Spleen (tissue), 11 donors: ENCODE results near the gene FURIN. TPM values are rescaled to one million over a fixed set of nuclear protein-coding genes. Genes with fewer than 3 reads are reported as not detected.

ENCODE experiments used
- DNase-seq: peaks from one replicate; pipeline ENCODE4 v3.0.0-alpha.2; 2020
- H3K27ac ChIP-seq, 8 donors: fragments of 200-600 bp; sonication (generic) in 7 of 8; 1 replicate in 4 of 8; 2 replicates in 4 of 8; pipeline versions ENCODE4 v1.5.0 to v1.8.0; 2016 to 2021; ENCODE audit warnings: inconsistent platforms in 4 of 8, mild to moderate bottlenecking in 4 of 8, moderate library complexity in 1 of 8
- H3K27me3 ChIP-seq, 7 donors: fragments of 200-600 bp; sonication (generic) in 6 of 7; replicated peaks in 1 of 7; 1 replicate in 4 of 7; 2 replicates in 3 of 7; pipeline versions ENCODE4 v1.5.0 to v1.8.0; 2016 to 2021; ENCODE audit warnings: inconsistent platforms in 3 of 7, mild to moderate bottlenecking in 1 of 7
- H3K36me3 ChIP-seq, 6 donors: fragments of 200-600 bp; sonication (generic) in 5 of 6; 1 replicate in 4 of 6; 2 replicates in 2 of 6; pipeline versions ENCODE4 v1.5.0 to v1.8.0; 2016 to 2021; ENCODE audit warnings: inconsistent platforms in 2 of 6
- H3K4me1 ChIP-seq, 6 donors: fragments of 200-600 bp; sonication (generic) in 5 of 6; 1 replicate in 3 of 6; 2 replicates in 3 of 6; pipeline versions ENCODE4 v1.5.0 to v1.8.0; 2016 to 2021; ENCODE audit warnings: inconsistent platforms in 3 of 6
- H3K4me3 ChIP-seq, 8 donors: fragments of 200-600 bp; sonication (generic) in 7 of 8; 1 replicate in 4 of 8; 2 replicates in 4 of 8; pipeline versions ENCODE4 v1.5.0 to v1.8.0; 2016 to 2021; ENCODE audit warnings: inconsistent platforms in 4 of 8, mild to moderate bottlenecking in 4 of 8, moderate library complexity in 2 of 8
- H3K9me3 ChIP-seq, 8 donors: fragments of 200-600 bp; sonication (generic) in 7 of 8; 1 replicate in 4 of 8; 2 replicates in 4 of 8; pipeline versions ENCODE4 v1.5.0 to v1.8.0; 2016 to 2021; ENCODE audit warnings: inconsistent platforms in 4 of 8
- CTCF ChIP-seq, 11 experiments: fragments of 200-600 bp in 7 of 11; fragments of 450-650 bp in 4 of 11; sonication (generic) in 4 of 11; IDR thresholded peaks in 8 of 11; conservative IDR thresholded peaks in 3 of 11; 1 replicate in 7 of 11; 2 replicates in 4 of 11; pipeline versions ENCODE4 v1.4.0 to v1.8.0; 2016 to 2021; ENCODE audit warnings: antibody characterized with exemption in 11 of 11, inconsistent platforms in 4 of 11, mild to moderate bottlenecking in 1 of 11
- POLR2A ChIP-seq, 3 donors: fragments of 450-650 bp; IDR thresholded peaks; one replicate each; pipeline ENCODE4 v1.5.1; 2017; ENCODE audit warnings: antibody characterized with exemption in 3 of 3, mild to moderate bottlenecking in 1 of 3
- POLR2AphosphoS5 ChIP-seq, 3 donors: sonication (generic); formaldehyde crosslinking; IDR thresholded peaks; one replicate each; pipeline ENCODE4 v1.5.1; 2017; ENCODE audit warnings: antibody characterized with exemption in 3 of 3
- WGBS, 5 donors: extraction: QIAGEN DNeasy Blood & Tissue Kit in 3 of 5; methylation state at CpG; one replicate each; pipeline versions ENCODE4 v1.1.5 to v1.1.7; 2013 to 2018; 5-methylcytosine and 5-hydroxymethylcytosine counted together
- intact Hi-C: fragments of 100-400 bp; cut with DNase I; formaldehyde crosslinking; loops from one replicate; pipeline ENCODE4 v1.15.0; 2023; ENCODE audit warnings: low total_unique reads
- polyA plus RNA-seq, 3 donors: library from polyadenylated mRNA; stranded (reverse); fragments of 200-250 nt; gene quantifications; one replicate each; pipeline ENCODE4 v1.2.1, GENCODE V29; 2013
- total RNA-seq, 7 donors: library from RNA; depleted of rRNA in 3 of 7; stranded (reverse); fragments of >200 nt in 3 of 7; fragmentation: NEBNext Ultra II Directional in 4 of 7; extraction: Animal tissue kit (Norgen Biotek cat#: 25700) in 4 of 7; gene quantifications; one replicate each; pipeline versions ENCODE4 v1.1.0 to v1.2.1, GENCODE V29; 2016 to 2021
- donor health status: healthy with polysubstance abuse.
- donor health status: DM: no; HTN: no; CAD: no; lungs with moderate emphysema.
- donor health status: DM: no; HTN: no; CAD: no.
- donor health status: Bipolar disorder and iron deficiency.
- donor health status: healthy.
- donor health status: DM: no; HTN: no; CAD: no.
- donor health status: DM: yes; HTN: yes; CAD: no.

Gene FURIN
- total and polyA plus RNA-seq, 10 donors = 10.0 to 139 (median 79.0) TPM

- Histone ChIP-seq H3K9me3 (no peaks in the 10 kb centered on the region), H3K27ac (peak overlapping the region; percentile 88 to 99 (median 95)), H3K4me1 (peaks cover 15 to 48% (median 25%) of the 10 kb centered on the region in 6 donors), H3K27me3 (no peaks in the 10 kb centered on the region), H3K36me3 (peaks cover 0 to 46% (median 42%) of the 10 kb centered on the region in 6 donors), H3K4me3 (peak overlapping the region; percentile 57 to 92 (median 74))
- intact Hi-C loops = no loop called here
- WGBS, 5 donors = 65 to 80% (median 75%) methylated on average over 16 to 18 of the region's 18 CpGs
- DNase-seq = peak; percentile 69
- TF ChIP-seq POLR2A (IDR thresholded peaks at IDR 0.05) (no peak), CTCF (IDR thresholded peaks at IDR 0.05 in 8 of 11, conservative IDR thresholded peaks at IDR 0.05 in 3 of 11) (no peak), POLR2AphosphoS5 (IDR thresholded peaks at IDR 0.05) (no peak)
Measured at GRCh38 chr15:90903733-90904536, 35.5 kb downstream of the FURIN start.

DNA sequence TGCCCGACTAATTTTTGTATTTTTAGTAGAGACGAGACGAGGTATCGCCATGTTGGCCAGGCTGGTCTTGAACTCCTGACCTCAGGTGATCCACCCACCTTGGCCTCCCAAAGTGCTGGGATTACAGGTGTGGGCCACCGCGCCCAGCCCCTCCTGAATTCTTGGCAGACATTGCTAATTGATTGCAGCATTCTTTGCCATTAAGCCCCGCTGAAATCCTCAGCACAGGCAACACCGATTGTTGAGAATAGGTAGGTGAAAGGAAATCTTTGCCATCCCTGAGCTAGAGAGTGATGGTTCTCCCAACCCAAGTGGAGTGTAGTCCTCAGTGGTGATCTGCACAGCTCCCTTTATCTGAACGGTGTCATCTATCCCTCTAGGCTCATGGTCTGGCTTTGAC is 36.4 kb downstream of the FURIN start:
- WGBS, 5 donors = 95 to 100% (median 97%) methylated on average over 3 to 9 of the region's 9 CpGs
- H3K9me3 ChIP-seq = no peaks in the 10 kb centered on the region
- H3K4me3 ChIP-seq = no peak overlapping the region
- TF ChIP-seq CTCF (IDR thresholded peaks at IDR 0.05 in 8 of 11, conservative IDR thresholded peaks at IDR 0.05 in 3 of 11) = no peak
- no peak for TF ChIP-seq POLR2A (IDR thresholded peaks at IDR 0.05)
- TF ChIP-seq POLR2AphosphoS5 (IDR thresholded peaks at IDR 0.05) = no peak
- H3K36me3 ChIP-seq = peaks cover 0 to 54% (median 50%) of the 10 kb centered on the region in 6 donors
- H3K4me1 ChIP-seq = peaks cover 15 to 49% (median 26%) of the 10 kb centered on the region in 6 donors
- DNase-seq = no peak
- H3K27me3 ChIP-seq = no peaks in the 10 kb centered on the region
- intact Hi-C loops = no loop called here
- H3K27ac ChIP-seq = no peak overlapping the region

- Histone ChIP-seq H3K4me1 (peaks cover 15 to 57% (median 28%) of the 10 kb centered on the region in 6 donors), H3K36me3 (peaks cover 0 to 62% (median 58%) of the 10 kb centered on the region in 6 donors), H3K9me3 (no peaks in the 10 kb centered on the region), H3K4me3 (no peak overlapping the region), H3K27me3 (no peaks in the 10 kb centered on the region), H3K27ac (no peak overlapping the region)
- WGBS, 5 donors = 92 to 98% (median 94%) methylated on average over 24 to 28 of the region's 28 CpGs
- peak; percentile 65 for DNase-seq
- intact Hi-C loops = no loop called here
- no peak for TF ChIP-seq POLR2A (IDR thresholded peaks at IDR 0.05)
- no peak for TF ChIP-seq CTCF (IDR thresholded peaks at IDR 0.05 in 8 of 11, conservative IDR thresholded peaks at IDR 0.05 in 3 of 11)
- no peak for TF ChIP-seq POLR2AphosphoS5 (IDR thresholded peaks at IDR 0.05)
Measured at GRCh38 chr15:90905306-90906180, 37.2 kb downstream of the FURIN start.
